Measurements from ENCODE around the gene DMWD.
A peak's percentile ranks its signal among the peaks of the same experiment; 100 is the strongest.

The DMWD gene

GRCh38 chr19:45792470-45793177 is at the start of gene DMWD:
Gene DMWD, minus strand, starts transcription at chr19:45792845. Its CDS starts 89 bp downstream, at chr19:45792756.
- Mint-ChIP-seq H3K4me3 (peak within 1 kb of the TSS; percentile 85), H3K27ac (peak within 1 kb of the TSS; percentile 43), H3K36me3 (peaks cover 20% of the 10 kb centered on the region), H3K4me1 (peaks cover 46% of the 10 kb centered on the region), H3K27me3 (peaks cover 29% of the 10 kb centered on the region), H3K9me3 (no peaks in the 10 kb centered on the region)
- ATAC-seq, result peak; percentile 97

- peaks cover 79% of the 10 kb centered on the region for H3K36me3 Mint-ChIP-seq
Measured at GRCh38 chr19:45842198-45842597, 49.6 kb upstream of the DMWD start.

GRCh38 chr19:45834970-45835369 is 42.3 kb upstream of the DMWD start:
- Mint-ChIP-seq H3K4me3 (no peak overlapping the region), H3K27me3 (no peaks in the 10 kb centered on the region), H3K36me3 (peaks cover 77% of the 10 kb centered on the region), H3K9me3 (no peaks in the 10 kb centered on the region), H3K27ac (peak overlapping the region; percentile 55), H3K4me1 (peaks cover 8% of the 10 kb centered on the region)
- no peak for ATAC-seq

More at GRCh38 chr19:45842198-45842597, 49.6 kb upstream of the DMWD start:
- H3K27me3 Mint-ChIP-seq, result no peaks in the 10 kb centered on the region
- H3K4me1 Mint-ChIP-seq, result no peaks in the 10 kb centered on the region
- no peak for ATAC-seq
- no peak overlapping the region for H3K4me3 Mint-ChIP-seq
- H3K9me3 Mint-ChIP-seq, result no peaks in the 10 kb centered on the region
- H3K27ac Mint-ChIP-seq, result no peak overlapping the region

- H3K36me3 Mint-ChIP-seq, result peaks cover 83% of the 10 kb centered on the region
- no peaks in the 10 kb centered on the region for H3K4me1 Mint-ChIP-seq
- H3K27ac Mint-ChIP-seq, result peak overlapping the region; percentile 17
- no peaks in the 10 kb centered on the region for H3K9me3 Mint-ChIP-seq
- ATAC-seq, result no peak
- no peak overlapping the region for H3K4me3 Mint-ChIP-seq
- no peaks in the 10 kb centered on the region for H3K27me3 Mint-ChIP-seq
Measured at GRCh38 chr19:45828945-45829344, 36.3 kb upstream of the DMWD start.

- no peaks in the 10 kb centered on the region for H3K4me1 Mint-ChIP-seq
- H3K4me3 Mint-ChIP-seq, result no peak overlapping the region
- no peaks in the 10 kb centered on the region for H3K27me3 Mint-ChIP-seq
- no peaks in the 10 kb centered on the region for H3K9me3 Mint-ChIP-seq
- no peak for ATAC-seq
- H3K36me3 Mint-ChIP-seq, result peaks cover 85% of the 10 kb centered on the region
- H3K27ac Mint-ChIP-seq, result peak overlapping the region; percentile 17
Measured at GRCh38 chr19:45828523-45828922, 35.9 kb upstream of the DMWD start.

- no peak for ATAC-seq
- H3K27me3 Mint-ChIP-seq, result no peaks in the 10 kb centered on the region
- peaks cover 89% of the 10 kb centered on the region for H3K36me3 Mint-ChIP-seq
- no peak overlapping the region for H3K4me3 Mint-ChIP-seq
- H3K9me3 Mint-ChIP-seq, result no peaks in the 10 kb centered on the region
- no peak overlapping the region for H3K27ac Mint-ChIP-seq
- H3K4me1 Mint-ChIP-seq, result no peaks in the 10 kb centered on the region
Measured at GRCh38 chr19:45827459-45828093, 34.9 kb upstream of the DMWD start.

- Mint-ChIP-seq H3K4me1 (no peaks in the 10 kb centered on the region), H3K36me3 (peaks cover 83% of the 10 kb centered on the region), H3K27ac (no peak overlapping the region), H3K4me3 (no peak overlapping the region), H3K27me3 (no peaks in the 10 kb centered on the region), H3K9me3 (no peaks in the 10 kb centered on the region)
- no peak for ATAC-seq
Measured at GRCh38 chr19:45826934-45827333, 34.3 kb upstream of the DMWD start.

- Mint-ChIP-seq H3K9me3 (no peaks in the 10 kb centered on the region), H3K4me3 (no peak overlapping the region), H3K27me3 (no peaks in the 10 kb centered on the region), H3K27ac (no peak overlapping the region), H3K4me1 (no peaks in the 10 kb centered on the region), H3K36me3 (peaks cover 83% of the 10 kb centered on the region)
- ATAC-seq, result no peak
Measured at GRCh38 chr19:45825917-45826893, 33.6 kb upstream of the DMWD start.

GRCh38 chr19:45825263-45825605 is 32.6 kb upstream of the DMWD start:
- no peak for ATAC-seq
- H3K36me3 Mint-ChIP-seq, result peaks cover 82% of the 10 kb centered on the region
- H3K4me1 Mint-ChIP-seq, result no peaks in the 10 kb centered on the region
- H3K9me3 Mint-ChIP-seq, result no peaks in the 10 kb centered on the region
- H3K27ac Mint-ChIP-seq, result no peak overlapping the region
- no peaks in the 10 kb centered on the region for H3K27me3 Mint-ChIP-seq
- no peak overlapping the region for H3K4me3 Mint-ChIP-seq

- Mint-ChIP-seq H3K27me3 (no peaks in the 10 kb centered on the region), H3K9me3 (no peaks in the 10 kb centered on the region), H3K4me1 (no peaks in the 10 kb centered on the region), H3K4me3 (no peak overlapping the region), H3K27ac (no peak overlapping the region), H3K36me3 (peaks cover 77% of the 10 kb centered on the region)
- no peak for ATAC-seq
Measured at GRCh38 chr19:45824531-45825262, 32.1 kb upstream of the DMWD start.

GRCh38 chr19:45824041-45824471 is 31.4 kb upstream of the DMWD start:
- H3K36me3 Mint-ChIP-seq, result peaks cover 71% of the 10 kb centered on the region
- H3K4me3 Mint-ChIP-seq, result no peak overlapping the region
- no peaks in the 10 kb centered on the region for H3K9me3 Mint-ChIP-seq
- H3K4me1 Mint-ChIP-seq, result no peaks in the 10 kb centered on the region
- no peak for ATAC-seq
- H3K27me3 Mint-ChIP-seq, result no peaks in the 10 kb centered on the region
- no peak overlapping the region for H3K27ac Mint-ChIP-seq

GRCh38 chr19:45823182-45823581 is 30.5 kb upstream of the DMWD start:
- Mint-ChIP-seq H3K27me3 (no peaks in the 10 kb centered on the region), H3K4me3 (no peak overlapping the region), H3K9me3 (no peaks in the 10 kb centered on the region), H3K27ac (no peak overlapping the region), H3K4me1 (no peaks in the 10 kb centered on the region), H3K36me3 (peaks cover 62% of the 10 kb centered on the region)
- no peak for ATAC-seq

GRCh38 chr19:45822716-45823115 is 30.1 kb upstream of the DMWD start:
- Mint-ChIP-seq H3K36me3 (peaks cover 57% of the 10 kb centered on the region), H3K9me3 (no peaks in the 10 kb centered on the region), H3K27ac (no peak overlapping the region), H3K4me3 (no peak overlapping the region), H3K4me1 (peaks cover 2% of the 10 kb centered on the region), H3K27me3 (no peaks in the 10 kb centered on the region)
- no peak for ATAC-seq

- Mint-ChIP-seq H3K4me1 (peaks cover 10% of the 10 kb centered on the region), H3K27me3 (no peaks in the 10 kb centered on the region), H3K9me3 (no peaks in the 10 kb centered on the region), H3K36me3 (peaks cover 46% of the 10 kb centered on the region), H3K27ac (no peak overlapping the region), H3K4me3 (no peak overlapping the region)
- ATAC-seq, result no peak
Measured at GRCh38 chr19:45821570-45821969, 28.9 kb upstream of the DMWD start.

- Mint-ChIP-seq H3K4me1 (peaks cover 10% of the 10 kb centered on the region), H3K27ac (no peak overlapping the region)
Measured at GRCh38 chr19:45821103-45821521, 28.5 kb upstream of the DMWD start.

More at GRCh38 chr19:45821103-45821521, 28.5 kb upstream of the DMWD start:
- Mint-ChIP-seq H3K36me3 (peaks cover 42% of the 10 kb centered on the region), H3K4me3 (no peak overlapping the region), H3K9me3 (no peaks in the 10 kb centered on the region), H3K27me3 (no peaks in the 10 kb centered on the region)
- no peak for ATAC-seq

Measured in stimulated activated memory B cell treated with anti-CD40 and anti-IgM and Interleukin-4, amounts not matched to agents 10 μg/mL and 1 μg/mL and 100 μg/mL, for 72 hours (primary cell).